ENCODE measurements around the gene VAT1L. TPM values are rescaled to one million over a fixed set of nuclear protein-coding genes. Genes with fewer than 3 reads are reported as not detected.

VAT1L gene
- total and polyA plus RNA-seq, 8 donors = 0.32 to 10.7 (median 1.3) TPM

DNA sequence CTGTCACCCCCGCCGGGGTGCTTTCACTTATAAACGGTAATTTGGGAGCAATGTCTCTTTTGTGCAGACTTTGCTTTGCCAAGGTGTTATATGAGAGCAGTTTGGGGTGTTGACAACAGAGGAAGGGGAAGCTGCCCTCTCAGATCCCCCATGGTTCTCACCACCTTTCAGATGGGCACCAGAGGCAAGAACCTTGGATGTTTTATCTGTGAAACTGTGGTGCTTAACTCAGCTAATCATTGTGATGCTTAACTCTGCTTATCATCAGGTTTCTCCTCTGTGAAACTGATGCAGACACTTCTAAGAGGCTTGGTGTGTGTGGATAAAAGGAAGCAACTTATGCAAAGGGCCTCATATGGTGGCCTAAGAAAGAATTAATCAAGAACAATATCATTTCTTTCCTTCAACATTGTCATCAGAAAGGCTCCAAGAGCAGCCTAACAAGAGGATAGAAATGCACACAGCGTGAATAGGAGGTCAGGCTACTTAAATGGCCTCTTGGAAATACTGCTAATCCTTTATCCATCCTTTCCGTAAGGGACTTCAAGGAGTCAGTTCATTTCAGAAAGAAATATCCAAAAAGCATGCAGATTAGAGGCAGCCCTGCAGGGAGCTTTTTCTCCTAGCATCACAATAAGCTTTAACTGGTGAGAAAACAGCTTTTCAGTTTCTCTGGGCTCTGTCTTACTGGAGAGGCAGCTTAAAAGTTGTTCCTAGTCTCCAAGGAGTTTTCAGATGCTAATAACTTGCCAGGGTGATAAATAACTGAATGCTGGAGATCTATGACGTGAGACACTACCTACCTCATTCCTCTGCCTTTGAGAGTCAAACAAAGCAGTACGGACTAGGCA is 178.9 kb downstream of the VAT1L start:
- Histone ChIP-seq H3K4me1 (no peaks in the 10 kb centered on the region), H3K27me3 (peaks cover 0 to 6% (median 0%) of the 10 kb centered on the region in 4 donors), H3K36me3 (no peaks in the 10 kb centered on the region), H3K27ac (no peak overlapping the region), H3K9me3 (no peaks in the 10 kb centered on the region), H3K4me3 (no peak overlapping the region)
- ATAC-seq (no peak), FAIRE-seq (no peak), DNase-seq (no peak)
- intact Hi-C loops (cut with DNase I) = loop anchor here in 1 of 3 donors (10.0 kb wide), 1 partner anchor 282 kb away; no protein-coding TSS in a partner anchor
- no peak for TF ChIP-seq CTCF (IDR thresholded peaks at IDR 0.05)
- 35 to 38% methylated on average over 7 of the region's 7 CpGs for WGBS, 2 donors

DNA sequence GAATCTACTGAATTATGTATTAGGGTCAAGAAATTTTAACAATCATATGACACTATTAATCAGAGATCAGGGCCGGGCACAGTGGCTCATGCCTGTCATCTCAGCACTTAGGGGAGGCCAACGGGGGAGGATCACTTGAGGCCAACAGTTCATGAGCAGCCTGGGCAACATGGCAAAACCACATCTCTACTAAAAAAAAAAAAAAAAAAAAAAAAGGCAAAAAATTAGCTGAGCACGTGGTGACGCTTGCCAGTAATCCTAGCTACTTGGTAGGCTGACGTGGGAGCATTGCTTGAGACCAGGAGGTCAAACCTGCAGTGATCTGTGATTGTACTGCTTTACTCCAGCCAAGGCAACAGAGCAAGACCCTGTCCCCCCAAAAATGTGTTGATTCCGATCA is 181.5 kb downstream of the VAT1L start:
- Histone ChIP-seq H3K4me1 (no peaks in the 10 kb centered on the region), H3K27ac (no peak overlapping the region), H3K4me3 (no peak overlapping the region), H3K27me3 (peaks cover 0 to 6% (median 0%) of the 10 kb centered on the region in 4 donors), H3K36me3 (no peaks in the 10 kb centered on the region), H3K9me3 (no peaks in the 10 kb centered on the region)
- ATAC-seq (no peak), FAIRE-seq (no peak), DNase-seq (no peak)
- no peak for TF ChIP-seq CTCF (IDR thresholded peaks at IDR 0.05)
- intact Hi-C loops (cut with DNase I) = loop anchor here (2.0 to 10.0 kb wide), 3 partner anchors 285 to 295 kb away; no protein-coding TSS in a partner anchor
- 76 to 82% methylated on average over 6 of the region's 6 CpGs for WGBS, 2 donors

- no peak overlapping the region for H3K4me3 ChIP-seq
- intact Hi-C loops (cut with DNase I) = loop anchor here in 2 of 3 donors (2.0 to 5.0 kb wide), 2 partner anchors 293 to 296 kb away; no protein-coding TSS in a partner anchor
- H3K36me3 ChIP-seq = no peaks in the 10 kb centered on the region
- FAIRE-seq = no peak
- no peak for TF ChIP-seq CTCF (IDR thresholded peaks at IDR 0.05)
- no peak overlapping the region for H3K27ac ChIP-seq
- H3K4me1 ChIP-seq = no peaks in the 10 kb centered on the region
- no peak for DNase-seq
- H3K9me3 ChIP-seq = no peaks in the 10 kb centered on the region
- ATAC-seq = no peak
- H3K27me3 ChIP-seq = peaks cover 0 to 6% (median 0%) of the 10 kb centered on the region in 4 donors
Measured at GRCh38 chr16:77970371-77970770, 182.0 kb downstream of the VAT1L start.

GRCh38 chr16:77971306-77972061 is 183.1 kb downstream of the VAT1L start:
- peak; percentile 78 to 94 (median 92) for ATAC-seq
- WGBS, 2 donors = 17% methylated on average over 16 of the region's 16 CpGs

More at GRCh38 chr16:77971306-77972061, 183.1 kb downstream of the VAT1L start:
- DNase-seq (peak; percentile 54 to 96 (median 82)), FAIRE-seq (no peak)
- no peaks in the 10 kb centered on the region for H3K36me3 ChIP-seq
- no peaks in the 10 kb centered on the region for H3K4me1 ChIP-seq
- H3K27ac ChIP-seq = no peak overlapping the region
- peak; percentile 52 to 79 (median 70) for TF ChIP-seq CTCF (IDR thresholded peaks at IDR 0.05)
- no peaks in the 10 kb centered on the region for H3K9me3 ChIP-seq
- intact Hi-C loops (cut with DNase I) = loop anchor here in 2 of 3 donors (2.0 to 5.0 kb wide), 2 partner anchors 294 to 297 kb away; no protein-coding TSS in a partner anchor
- H3K27me3 ChIP-seq = peaks cover 0 to 6% (median 0%) of the 10 kb centered on the region in 4 donors
- no peak overlapping the region for H3K4me3 ChIP-seq

Data from pancreas (tissue), 10 donors.